Central memory CD8-positive, alpha-beta T cell (primary cell): ENCODE data around the gene PRRC2A.
"Not testable (repeated sequence)": the region's sequence is repeated elsewhere in the genome, so short reads cannot be mapped to it uniquely, and the experiment has no call there.

Experiments
- ATAC-seq: fragments of 150-1000 bp; cut with Tn5 transposase; replicated peaks from 2 replicates; pipeline ENCODE4 v1.10.0; 2022; ENCODE audit warnings: mild to moderate bottlenecking, moderate FRiP score, moderate number of reproducible peaks; ENCODE audit not compliant: poor library complexity, severe bottlenecking; ENCODE audit errors: extremely low read depth
- DNase-seq, 2 donors: peaks; one replicate each; pipeline ENCODE4 v3.0.0; 2021; ENCODE audit warnings: low spot score in 2 of 2
- H3K27ac Mint-ChIP-seq: one replicate; pipeline ENCODE4 v1.8.0; 2022; ENCODE audit warnings: low read depth, mild to moderate bottlenecking, moderate library complexity, mixed read lengths
- H3K27me3 Mint-ChIP-seq: one replicate; pipeline ENCODE4 v1.8.0; 2022; ENCODE audit warnings: mixed read lengths
- H3K36me3 Mint-ChIP-seq: one replicate; pipeline ENCODE4 v1.8.0; 2022; ENCODE audit warnings: mild to moderate bottlenecking, moderate library complexity, mixed read lengths; ENCODE audit not compliant: insufficient read depth
- H3K4me1 Mint-ChIP-seq: one replicate; pipeline ENCODE4 v1.8.0; 2022; ENCODE audit warnings: mixed read lengths
- H3K4me3 Mint-ChIP-seq: one replicate; pipeline ENCODE4 v1.8.0; 2022; ENCODE audit warnings: mild to moderate bottlenecking, moderate library complexity, mixed read lengths
- H3K9me3 Mint-ChIP-seq: one replicate; pipeline ENCODE4 v1.8.0; 2022; ENCODE audit warnings: mixed read lengths

Gene PRRC2A

DNA sequence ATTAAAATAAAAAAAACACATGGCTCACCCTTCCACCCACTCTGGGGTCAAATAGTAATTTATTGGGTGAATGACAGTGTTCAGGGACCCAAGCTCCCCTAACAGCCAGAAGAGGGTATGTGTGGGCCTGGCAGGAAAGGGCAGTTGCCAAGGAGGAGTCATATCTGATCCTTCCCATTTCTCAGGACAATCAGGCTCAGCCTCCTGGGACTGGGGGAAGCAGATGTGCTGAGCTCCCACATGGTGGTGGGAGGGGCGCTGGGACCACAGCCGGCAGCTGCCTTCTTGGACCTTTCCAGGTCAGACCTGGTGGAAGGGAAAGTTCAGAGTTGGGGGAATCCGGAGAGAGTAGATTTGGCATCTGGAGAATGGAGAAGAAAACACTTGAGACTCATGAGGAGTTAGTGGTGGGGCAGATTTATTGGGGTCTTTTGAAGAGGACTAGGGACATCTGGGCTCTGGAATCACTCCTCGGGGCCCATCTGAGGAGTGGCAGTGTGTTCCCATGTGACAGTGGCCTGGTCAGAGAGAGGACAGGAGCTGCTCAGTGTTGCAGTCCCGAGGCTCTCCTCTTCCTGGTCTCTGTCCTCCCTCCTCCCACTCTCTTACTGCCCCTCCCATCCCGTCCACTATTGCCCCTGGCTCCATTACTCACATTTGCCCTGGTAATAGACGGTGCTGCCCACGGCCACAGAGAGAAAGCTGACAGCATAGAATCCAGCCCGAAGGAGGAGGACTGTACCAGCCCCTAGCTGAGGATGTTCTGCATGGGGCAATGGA lies 31.5 kb upstream of the PRRC2A start:
- peaks cover 70% of the 10 kb centered on the region for H3K4me1 Mint-ChIP-seq
- peaks cover 15% of the 10 kb centered on the region for H3K36me3 Mint-ChIP-seq
- H3K4me3 Mint-ChIP-seq: no peak overlapping the region
- no peaks in the 10 kb centered on the region for H3K27me3 Mint-ChIP-seq
- DNase-seq: no peak
- no peak for ATAC-seq
- H3K27ac Mint-ChIP-seq: peak overlapping the region; percentile 29
- no peaks in the 10 kb centered on the region for H3K9me3 Mint-ChIP-seq

DNA sequence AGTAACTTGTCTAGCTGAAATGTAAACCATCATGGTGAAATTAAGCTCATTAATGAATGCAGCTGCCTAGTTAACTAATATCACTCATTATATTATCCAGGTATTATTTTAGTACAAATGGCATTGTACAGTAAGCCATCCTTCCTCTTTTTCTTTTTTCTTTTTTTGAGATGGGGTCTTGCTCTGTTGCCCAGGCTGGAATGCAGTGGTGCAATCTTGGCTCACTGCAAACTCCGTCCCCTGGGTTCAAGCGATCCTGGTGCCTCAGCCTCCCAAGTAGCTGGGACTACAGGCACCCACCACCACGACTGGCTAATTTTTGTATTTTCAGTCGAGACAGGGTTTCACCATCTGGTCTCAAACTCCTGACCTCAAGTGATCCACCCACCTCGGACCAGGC lies 29.8 kb upstream of the PRRC2A start:
- not testable (repeated sequence) for DNase-seq, ATAC-seq, H3K4me3 Mint-ChIP-seq, H3K27me3 Mint-ChIP-seq, H3K9me3 Mint-ChIP-seq
- Mint-ChIP-seq H3K4me1 (peaks cover 59% of the 10 kb centered on the region), H3K36me3 (peaks cover 15% of the 10 kb centered on the region), H3K27ac (peak overlapping the region; percentile 29)

DNA sequence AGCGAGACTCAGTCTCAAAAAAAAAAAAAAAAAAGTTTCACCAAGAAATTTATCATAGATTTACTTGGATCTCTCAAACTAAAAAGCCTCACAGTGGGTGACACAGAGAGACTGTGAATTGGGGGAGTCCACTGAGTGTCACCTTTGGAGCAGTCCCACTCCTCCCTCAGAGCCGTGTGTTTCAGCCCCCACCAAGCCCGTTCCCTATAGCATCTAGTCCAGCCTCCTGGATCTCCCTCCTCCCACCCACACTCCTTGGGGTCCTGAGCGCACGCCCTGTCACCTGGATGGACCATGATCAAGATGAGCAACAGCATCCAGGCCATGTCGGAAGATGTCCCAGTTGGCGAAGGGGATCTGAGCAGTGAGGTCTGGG lies 28.1 kb upstream of the PRRC2A start:
- Mint-ChIP-seq H3K36me3 (peaks cover 14% of the 10 kb centered on the region), H3K9me3 (no peaks in the 10 kb centered on the region), H3K27ac (peak overlapping the region; percentile 87), H3K4me3 (peak overlapping the region; percentile 64), H3K27me3 (no peaks in the 10 kb centered on the region), H3K4me1 (peaks cover 54% of the 10 kb centered on the region)
- DNase-seq (no peak), ATAC-seq (no peak)

DNA sequence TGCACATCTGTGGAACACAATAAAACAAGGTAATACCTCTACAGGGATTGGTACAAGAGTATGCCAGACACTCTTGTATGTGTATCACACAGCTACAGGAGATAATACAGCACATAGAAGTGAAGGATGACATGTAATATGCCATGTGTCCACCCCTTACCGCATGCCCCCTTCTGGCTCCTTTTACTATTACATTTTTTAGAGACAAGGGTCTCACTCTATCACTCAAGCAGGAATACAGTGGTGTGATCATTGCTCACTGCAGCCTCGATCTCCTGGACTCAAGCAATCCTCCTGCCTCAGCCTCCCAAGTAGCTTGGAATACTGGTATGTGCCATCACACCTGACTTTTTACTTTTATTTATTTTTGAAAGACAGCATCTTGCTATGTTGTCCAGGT lies 23.5 kb upstream of the PRRC2A start:
- DNase-seq: peak in 1 of 2 donors; percentile 30
- H3K4me3 Mint-ChIP-seq: no peak overlapping the region
- H3K27ac Mint-ChIP-seq: peak overlapping the region; percentile 57
- H3K4me1 Mint-ChIP-seq: peaks cover 40% of the 10 kb centered on the region
- no peaks in the 10 kb centered on the region for H3K27me3 Mint-ChIP-seq
- peak; percentile 67 for ATAC-seq
- peaks cover 12% of the 10 kb centered on the region for H3K36me3 Mint-ChIP-seq
- no peaks in the 10 kb centered on the region for H3K9me3 Mint-ChIP-seq

DNA sequence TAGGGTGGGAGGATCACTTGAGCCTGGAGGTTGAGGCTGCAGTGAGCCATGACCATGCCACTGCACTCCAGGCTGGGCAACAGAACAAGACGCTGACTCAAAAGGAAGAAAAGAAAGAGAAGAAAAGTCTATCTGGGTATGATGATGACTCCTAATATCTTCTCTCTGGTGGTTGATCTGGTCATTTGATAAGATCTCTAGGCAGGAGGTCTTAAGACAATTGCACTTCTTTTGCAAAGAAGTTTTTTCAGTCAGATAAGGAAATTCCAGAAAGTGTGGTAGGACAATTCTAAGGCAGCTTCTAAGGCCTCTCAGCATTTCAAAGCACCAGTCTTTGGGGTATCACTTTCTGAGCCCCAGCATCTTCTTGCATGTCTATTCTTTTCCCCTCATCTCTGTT lies 13.2 kb upstream of the PRRC2A start:
- Mint-ChIP-seq H3K36me3 (no peaks in the 10 kb centered on the region), H3K4me3 (no peak overlapping the region), H3K27me3 (no peaks in the 10 kb centered on the region), H3K4me1 (no peaks in the 10 kb centered on the region), H3K9me3 (no peaks in the 10 kb centered on the region), H3K27ac (no peak overlapping the region)
- DNase-seq: no peak
- ATAC-seq: no peak

DNA sequence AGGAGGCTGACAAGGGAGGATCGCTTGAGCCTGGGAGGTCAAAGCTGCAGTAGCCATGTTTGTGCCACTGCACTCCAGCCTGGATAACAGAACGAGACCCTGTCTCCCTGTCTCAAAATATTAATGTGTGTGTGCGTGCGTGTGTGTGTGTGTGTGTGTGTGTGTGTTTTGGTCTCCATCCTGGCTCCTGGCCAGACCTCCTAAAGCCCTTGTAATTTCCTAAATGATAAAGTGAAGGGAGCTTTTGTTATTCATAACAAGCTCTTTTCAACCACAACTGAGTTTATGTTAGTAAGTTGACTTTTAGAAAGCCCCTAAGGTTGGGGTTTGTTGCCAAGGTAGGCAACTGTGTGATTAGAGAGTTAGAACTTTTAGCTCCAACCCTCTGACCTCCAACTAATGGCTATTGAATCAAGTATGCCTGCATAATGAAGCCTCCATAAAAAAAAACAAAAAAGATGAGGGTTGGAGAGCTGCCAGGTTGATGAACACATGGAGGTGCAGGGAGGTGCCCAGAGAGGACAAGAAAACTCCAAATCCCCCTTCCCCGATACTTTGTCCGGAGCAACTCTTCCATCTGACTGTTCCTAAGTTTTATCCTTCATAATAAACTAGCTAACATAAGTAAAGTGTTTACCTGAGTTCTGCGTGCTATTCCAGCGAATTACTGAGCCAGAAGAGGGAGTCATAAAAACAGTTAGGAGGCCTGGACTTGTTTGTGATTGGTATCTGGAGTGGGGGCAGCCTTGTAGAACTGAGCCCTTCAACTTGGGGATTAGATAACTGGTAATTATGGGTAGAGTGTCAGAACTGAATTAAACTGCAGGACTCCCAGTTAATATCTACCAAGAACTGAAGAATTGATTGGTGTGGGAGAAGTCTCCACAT lies 10.8 kb upstream of the PRRC2A start:
- Mint-ChIP-seq H3K4me3 (no peak overlapping the region), H3K9me3 (no peaks in the 10 kb centered on the region), H3K36me3 (no peaks in the 10 kb centered on the region), H3K4me1 (peaks cover 2% of the 10 kb centered on the region), H3K27me3 (no peaks in the 10 kb centered on the region), H3K27ac (no peak overlapping the region)
- DNase-seq (no peak), ATAC-seq (no peak)

DNA sequence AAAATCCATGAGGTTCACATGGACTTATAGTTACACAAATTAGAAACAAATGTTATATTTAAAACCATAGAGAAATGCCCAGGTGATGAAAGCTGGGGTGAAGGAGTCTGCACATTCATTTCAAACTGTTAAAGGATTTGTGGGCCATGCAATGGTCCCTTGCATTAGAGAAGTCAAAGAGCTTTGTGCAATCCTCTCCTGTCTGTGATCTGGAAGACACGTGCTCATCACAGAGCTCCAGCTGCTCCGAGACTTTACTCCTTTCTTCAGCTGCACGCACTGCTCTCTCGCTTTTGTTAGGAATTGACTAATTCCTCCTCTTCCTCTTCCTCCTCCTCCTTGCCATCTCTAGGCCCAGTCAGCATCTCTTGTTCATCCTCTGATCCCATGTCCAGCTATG lies 9.5 kb upstream of the PRRC2A start:
- Mint-ChIP-seq H3K4me1 (peaks cover 14% of the 10 kb centered on the region), H3K36me3 (no peaks in the 10 kb centered on the region), H3K4me3 (no peak overlapping the region), H3K9me3 (no peaks in the 10 kb centered on the region), H3K27me3 (no peaks in the 10 kb centered on the region), H3K27ac (no peak overlapping the region)
- ATAC-seq: no peak
- no peak for DNase-seq

DNA sequence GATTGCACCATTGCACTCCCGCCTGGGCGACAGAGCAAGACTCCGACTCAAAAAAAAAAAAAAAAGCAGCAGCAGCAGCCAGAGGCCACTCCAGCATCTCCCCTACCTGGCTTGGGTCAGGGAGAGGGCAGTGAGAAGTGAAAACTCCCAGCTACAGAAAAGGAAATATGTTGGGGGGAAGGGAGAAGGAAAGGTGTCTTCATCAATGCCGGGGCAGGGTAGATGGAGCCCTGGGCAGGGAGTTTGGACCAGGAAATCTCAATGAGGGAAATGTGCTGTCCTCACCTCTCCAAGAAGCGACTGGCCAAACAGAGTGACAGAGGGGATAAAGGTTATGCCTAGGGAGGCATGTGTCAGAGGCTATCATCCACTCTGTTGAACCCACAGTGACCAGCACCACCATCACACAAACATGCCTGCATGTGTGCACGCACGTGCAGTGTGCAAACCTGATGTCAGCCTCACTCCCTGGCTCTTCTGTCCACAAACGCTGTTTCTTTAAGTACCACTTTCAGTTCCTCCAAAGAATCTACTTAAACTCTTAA lies 6.4 kb upstream of the PRRC2A start:
- ATAC-seq (no peak), DNase-seq (no peak)
- Mint-ChIP-seq H3K4me1 (peaks cover 18% of the 10 kb centered on the region), H3K9me3 (no peaks in the 10 kb centered on the region), H3K27ac (no peak overlapping the region), H3K4me3 (no peak overlapping the region), H3K36me3 (no peaks in the 10 kb centered on the region), H3K27me3 (no peaks in the 10 kb centered on the region)

DNA sequence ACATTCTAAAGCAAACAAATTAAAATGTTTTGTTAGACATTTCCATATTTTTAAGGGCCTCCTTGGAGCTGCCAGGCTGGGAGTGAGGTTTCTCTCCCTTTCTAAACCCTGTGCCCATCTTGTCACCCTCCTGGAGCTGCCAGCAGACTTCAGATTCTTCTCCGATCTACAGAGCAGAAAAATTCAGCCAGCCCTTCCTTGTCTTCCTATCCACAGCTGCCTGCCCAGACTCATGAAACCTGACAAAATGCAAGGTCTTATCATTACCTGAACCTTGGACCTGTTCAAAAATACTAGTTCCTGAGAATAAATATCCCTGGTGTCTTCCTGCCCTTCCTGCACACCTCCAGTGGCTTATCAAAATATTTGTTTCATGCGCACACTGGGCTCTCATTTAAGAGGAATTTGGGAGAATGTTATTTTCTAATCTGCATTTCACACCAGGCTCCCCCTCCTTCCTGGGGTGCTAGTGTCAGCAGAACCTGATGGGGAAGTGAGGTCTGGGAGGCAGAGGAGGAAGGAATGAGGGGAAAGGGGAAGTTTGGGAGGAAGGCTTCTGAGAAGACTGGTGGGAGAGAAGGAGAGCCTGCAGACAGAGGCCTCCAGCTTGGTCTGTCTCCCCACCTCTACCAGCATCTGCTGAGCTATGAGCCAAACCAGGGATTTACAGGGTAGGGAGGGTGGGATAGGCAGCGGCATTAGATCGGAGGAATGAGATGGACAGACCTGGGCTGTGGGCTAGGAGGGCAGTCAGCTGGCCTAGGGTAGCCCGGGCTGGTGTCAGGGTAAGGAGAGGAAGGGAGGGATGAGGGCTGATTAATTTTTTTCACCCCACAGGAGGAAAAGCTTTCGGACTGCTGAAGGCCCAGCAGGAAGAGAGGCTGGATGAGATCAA lies 5.6 kb upstream of the PRRC2A start, which contains the start of gene AIF1:
AIF1 (plus strand) TSS at position 551 of the 895 bp plus-strand sequence; CDS start at position 647, 96 bp downstream.
- Mint-ChIP-seq H3K27me3 (no peaks in the 10 kb centered on the region), H3K4me3 (peak within 1 kb of the TSS; percentile 46), H3K9me3 (no peaks in the 10 kb centered on the region), H3K36me3 (peaks cover 2% of the 10 kb centered on the region), H3K27ac (peak within 1 kb of the TSS; percentile 45), H3K4me1 (peaks cover 18% of the 10 kb centered on the region)
- ATAC-seq (no peak), DNase-seq (no peak)

DNA sequence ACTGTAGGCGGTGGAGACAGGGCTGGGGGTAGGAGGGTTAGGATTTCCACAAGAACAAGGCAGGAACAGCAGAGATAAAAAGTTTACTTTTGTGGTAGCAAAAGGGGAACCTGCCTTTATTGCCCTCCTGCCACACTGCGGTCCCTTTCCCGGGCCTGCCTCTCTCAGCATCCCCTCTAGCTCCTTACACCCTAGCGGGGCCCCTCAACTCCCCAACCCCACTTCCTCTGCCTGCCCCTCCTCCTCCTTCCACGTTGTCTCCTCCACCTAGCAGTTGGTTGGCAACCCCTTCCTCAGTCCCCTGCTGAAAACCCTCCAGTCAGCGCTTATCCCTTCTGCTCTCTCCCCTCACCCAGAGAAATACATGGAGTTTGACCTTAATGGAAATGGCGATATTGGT lies 4.8 kb upstream of the PRRC2A start:
- Mint-ChIP-seq H3K4me3 (peak overlapping the region; percentile 29), H3K27me3 (no peaks in the 10 kb centered on the region), H3K27ac (peak overlapping the region; percentile 37), H3K36me3 (peaks cover 8% of the 10 kb centered on the region), H3K4me1 (peaks cover 18% of the 10 kb centered on the region), H3K9me3 (no peaks in the 10 kb centered on the region)
- ATAC-seq: no peak
- no peak for DNase-seq

DNA sequence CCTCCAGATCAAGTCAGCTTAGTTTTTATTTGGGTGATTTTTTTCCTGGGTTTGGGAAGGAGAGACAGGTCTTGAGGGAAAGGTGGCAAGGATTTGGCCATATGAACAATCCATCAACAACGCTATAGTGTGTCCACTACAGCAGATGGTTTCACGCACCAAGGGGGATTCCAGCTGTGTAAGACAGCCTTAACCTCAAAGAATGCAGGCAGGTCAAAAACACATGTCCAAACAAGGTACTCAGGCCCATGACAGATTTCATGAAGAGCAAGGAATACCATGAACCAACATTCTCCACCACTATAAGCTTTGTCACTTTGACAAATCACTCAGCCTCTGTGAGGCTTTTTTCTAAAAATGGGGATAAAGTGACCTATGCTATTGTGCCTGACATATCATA lies 3.5 kb upstream of the PRRC2A start:
- Mint-ChIP-seq H3K4me3 (peak overlapping the region; percentile 29), H3K4me1 (peaks cover 28% of the 10 kb centered on the region), H3K9me3 (no peaks in the 10 kb centered on the region), H3K36me3 (peaks cover 14% of the 10 kb centered on the region), H3K27ac (no peak overlapping the region), H3K27me3 (no peaks in the 10 kb centered on the region)
- DNase-seq: no peak
- no peak for ATAC-seq
